ENCODE data around the gene TMEM259. TPM values are rescaled to one million over a fixed set of nuclear protein-coding genes. Genes with fewer than 3 reads are reported as not detected.

TMEM259 gene
- total and polyA plus RNA-seq, 2 of the 13 experiments (the other 11 are each of a cell fraction or from before 2014, with no cell fraction given): 64.7 to 164 TPM

- TF ChIP-seq, protein P1, sequence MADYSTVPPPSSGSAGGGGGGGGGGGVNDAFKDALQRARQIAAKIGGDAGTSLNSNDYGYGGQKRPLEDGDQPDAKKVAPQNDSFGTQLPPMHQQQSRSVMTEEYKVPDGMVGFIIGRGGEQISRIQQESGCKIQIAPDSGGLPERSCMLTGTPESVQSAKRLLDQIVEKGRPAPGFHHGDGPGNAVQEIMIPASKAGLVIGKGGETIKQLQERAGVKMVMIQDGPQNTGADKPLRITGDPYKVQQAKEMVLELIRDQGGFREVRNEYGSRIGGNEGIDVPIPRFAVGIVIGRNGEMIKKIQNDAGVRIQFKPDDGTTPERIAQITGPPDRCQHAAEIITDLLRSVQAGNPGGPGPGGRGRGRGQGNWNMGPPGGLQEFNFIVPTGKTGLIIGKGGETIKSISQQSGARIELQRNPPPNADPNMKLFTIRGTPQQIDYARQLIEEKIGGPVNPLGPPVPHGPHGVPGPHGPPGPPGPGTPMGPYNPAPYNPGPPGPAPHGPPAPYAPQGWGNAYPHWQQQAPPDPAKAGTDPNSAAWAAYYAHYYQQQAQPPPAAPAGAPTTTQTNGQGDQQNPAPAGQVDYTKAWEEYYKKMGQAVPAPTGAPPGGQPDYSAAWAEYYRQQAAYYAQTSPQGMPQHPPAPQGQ (CRISPR knock-in tag; IDR thresholded peaks at IDR 0.05; ENCODE audit: borderline replicate concordance): no peak
- TF ChIP-seq NR1H2 (CRISPR knock-in tag; IDR thresholded peaks at IDR 0.05; ENCODE audit: borderline replicate concordance, low read depth) (no peak), CBX1 (IDR thresholded peaks at IDR 0.05; ENCODE audit: low read depth) (peak; percentile 16), ZBTB26 (CRISPR knock-in tag; IDR thresholded peaks at IDR 0.05; ENCODE audit: borderline replicate concordance) (no peak), ZNF782 (CRISPR knock-in tag; IDR thresholded peaks at IDR 0.05; ENCODE audit: borderline replicate concordance) (0 out of 2 replicates have a peak, but pooled peaks have one; percentile 46), CENPT (CRISPR knock-in tag; IDR thresholded peaks at IDR 0.05; ENCODE audit: low read depth) (0 out of 2 replicates have a peak, but pooled peaks have one; percentile 45), ZSCAN12 (CRISPR knock-in tag; IDR thresholded peaks at IDR 0.05) (0 out of 2 replicates have a peak, but pooled peaks have one; percentile 49), SP1 (IDR thresholded peaks at IDR 0.05) (no peak), SP1 (CRISPR knock-in tag; IDR thresholded peaks at IDR 0.05) (no peak), WIZ (CRISPR knock-in tag; IDR thresholded peaks at IDR 0.05) (no peak), MIER2 (CRISPR knock-in tag; IDR thresholded peaks at IDR 0.05) (no peak), IKZF5 (CRISPR knock-in tag; IDR thresholded peaks at IDR 0.05) (no peak), ZNF33A (CRISPR knock-in tag; IDR thresholded peaks at IDR 0.05; ENCODE audit: borderline replicate concordance) (0 out of 2 replicates have a peak, but pooled peaks have one; percentile 18), ZNF597 (CRISPR knock-in tag; IDR thresholded peaks at IDR 0.05) (no peak), ZNF629 (CRISPR knock-in tag; conservative IDR thresholded peaks at IDR 0.05) (peak; percentile 72), TIGD3 (CRISPR knock-in tag; IDR thresholded peaks at IDR 0.05; ENCODE audit: borderline replicate concordance) (no peak), ZKSCAN8 (CRISPR knock-in tag; IDR thresholded peaks at IDR 0.05; ENCODE audit: borderline replicate concordance) (peak; percentile 95), ZNF543 (CRISPR knock-in tag; IDR thresholded peaks at IDR 0.05) (0 out of 2 replicates have a peak, but pooled peaks have one; percentile 19), HBP1 (CRISPR knock-in tag; IDR thresholded peaks at IDR 0.05; ENCODE audit: low read depth) (no peak), ZFP36L1 (CRISPR knock-in tag; IDR thresholded peaks at IDR 0.05) (no peak), ZSCAN9 (CRISPR knock-in tag; IDR thresholded peaks at IDR 0.05; ENCODE audit: borderline replicate concordance) (no peak), MTF1 (CRISPR knock-in tag; IDR thresholded peaks at IDR 0.05) (no peak)
These were observed 60.4 kb downstream of the TMEM259 start (continued) for GRCh38 chr19:960601-960938.

All from HepG2 (cell line).